GM10248 (cell line): ENCODE measurements around the gene GABARAPL2.

Experiments used
- CTCF ChIA-PET: fragments of 300-600 bp; sonication (Branson Sonifier 250); formaldehyde crosslinking; extraction: SDS; loops from one replicate; lab custom pipeline; 2021; ENCODE audit warnings: antibody characterized with exemption; lab: Yijun Ruan, JAX
- POLR2A ChIA-PET: fragments of 350-650 bp; sonication (Branson Sonifier 250); formaldehyde crosslinking; extraction: SDS; loops from one replicate; lab custom pipeline; 2020; ENCODE audit warnings: antibody characterized with exemption; lab: Yijun Ruan, JAX
- DNase-seq: peaks from one replicate; pipeline ENCODE4 v3.0.0; 2012; ENCODE audit errors: extremely low spot score
- CTCF ChIP-seq: IDR thresholded peaks from 2 replicates; pipeline ENCODE4 v1.5.1; 2012; ENCODE audit warnings: mild to moderate bottlenecking, low read depth; ENCODE audit errors: extremely low read depth, missing control alignments, control extremely low read depth

Gene GABARAPL2

GRCh38 chr16:75559564-75560372 lies 6.4 kb upstream of the GABARAPL2 start:
- no peak for DNase-seq
- ChIA-PET POLR2A (interaction anchor here (0.7 kb wide), 1 partner anchor 153 kb away, joined by 5 read pairs; no protein-coding TSS in a partner anchor), CTCF (interaction anchor here (0.8 to 13.8 kb wide), 6 partner anchors 10 to 87 kb away, joined by 3 to 104 read pairs (median 3); no protein-coding TSS in a partner anchor)
- no peak for TF ChIP-seq CTCF

GRCh38 chr16:75565640-75566039 lies 539 bp upstream of the GABARAPL2 start:
- ChIA-PET POLR2A (interaction anchor here (0.9 to 2.7 kb wide), 6 partner anchors 10 to 101 kb away, joined by 3 to 10 read pairs (median 4); partner anchors contain the start of genes ADAT1, KARS1, TERF2IP and TMEM170A), CTCF (interaction anchor here (1.0 to 4.1 kb wide), 8 partner anchors 10 to 366 kb away, joined by 3 to 26 read pairs (median 12); partner anchors contain the start of genes TMEM170A and TMEM231)
- DNase-seq, result no peak
- TF ChIP-seq CTCF, result no peak

- POLR2A ChIA-PET, result interaction anchor here (0.9 to 2.7 kb wide), 2 partner anchors 11 to 14 kb away, joined by 3 to 10 read pairs; partner anchors contain the start of gene TMEM231
Observed at GRCh38 chr16:75566758-75567255, 628 bp downstream of the GABARAPL2 start.

GRCh38 chr16:75567911-75568310 lies 1.7 kb downstream of the GABARAPL2 start:
- TF ChIP-seq CTCF, result no peak
- ChIA-PET POLR2A (no interaction called here), CTCF (interaction anchor here (1.7 to 4.1 kb wide), 5 partner anchors 8 to 103 kb away, joined by 5 to 20 read pairs (median 7); partner anchors contain the start of gene TMEM170A)
- no peak for DNase-seq

More at GRCh38 chr16:75566758-75567255, 628 bp downstream of the GABARAPL2 start:
- no peak for DNase-seq
- no peak for TF ChIP-seq CTCF
- CTCF ChIA-PET, result interaction anchor here (1.0 to 4.1 kb wide), 9 partner anchors 9 to 197 kb away, joined by 3 to 26 read pairs (median 7); partner anchors contain the start of genes TMEM170A and TMEM231

GRCh38 chr16:75570396-75571065 lies 4.4 kb downstream of the GABARAPL2 start:
- TF ChIP-seq CTCF, result no peak
- peak; percentile 31 for DNase-seq
- POLR2A ChIA-PET, result interaction anchor here (0.8 to 1.1 kb wide), 2 partner anchors 75 to 77 kb away, joined by 3 to 4 read pairs; partner anchors contain the start of genes CHST6, KARS1 and TERF2IP
- CTCF ChIA-PET, result interaction anchor here (0.9 to 1.9 kb wide), 3 partner anchors 11 to 20 kb away, joined by 3 to 6 read pairs (median 3); no protein-coding TSS in a partner anchor
